ENCODE results near the gene ROCK2.
A peak's percentile ranks its signal among the peaks of the same experiment; 100 is the strongest.

Gene ROCK2

GRCh38 chr2:11304476-11304875, 40.0 kb downstream of the ROCK2 start:
- Histone ChIP-seq H3K27me3 (ENCODE audit: insufficient read depth, low read length) (no peaks in the 10 kb centered on the region), H3K4me3 (ENCODE audit: low read length) (no peak overlapping the region), H3K9ac (ENCODE audit: low read depth, low read length) (no peak overlapping the region), H3K4me1 (ENCODE audit: insufficient read depth, low read length) (no peaks in the 10 kb centered on the region), H3K36me3 (ENCODE audit: insufficient read depth, low read length) (no peaks in the 10 kb centered on the region), H3K9me3 (ENCODE audit: insufficient read depth, low read depth, low read length) (no peaks in the 10 kb centered on the region), H3K27ac (ENCODE audit: low read depth, low read length) (no peak overlapping the region)
- WGBS, result 90% methylated on average over 5 of the region's 5 CpGs

- H3K27me3 ChIP-seq (ENCODE audit: insufficient read depth, low read length), result no peaks in the 10 kb centered on the region
- no peaks in the 10 kb centered on the region for H3K9me3 ChIP-seq (ENCODE audit: insufficient read depth, low read depth, low read length)
- H3K4me3 ChIP-seq (ENCODE audit: low read length), result no peak overlapping the region
- no peak overlapping the region for H3K27ac ChIP-seq (ENCODE audit: low read depth, low read length)
- 88% methylated on average over 5 of the region's 5 CpGs for WGBS
- H3K36me3 ChIP-seq (ENCODE audit: insufficient read depth, low read length), result no peaks in the 10 kb centered on the region
- H3K9ac ChIP-seq (ENCODE audit: low read depth, low read length), result no peak overlapping the region
- no peaks in the 10 kb centered on the region for H3K4me1 ChIP-seq (ENCODE audit: insufficient read depth, low read length)
Measured at GRCh38 chr2:11303290-11304013, 41.0 kb downstream of the ROCK2 start.

GRCh38 chr2:11299439-11299838, 45.0 kb downstream of the ROCK2 start:
- Histone ChIP-seq H3K9me3 (ENCODE audit: insufficient read depth, low read depth, low read length) (no peaks in the 10 kb centered on the region), H3K4me3 (ENCODE audit: low read length) (no peak overlapping the region), H3K9ac (ENCODE audit: low read depth, low read length) (no peak overlapping the region), H3K36me3 (ENCODE audit: insufficient read depth, low read length) (no peaks in the 10 kb centered on the region), H3K27ac (ENCODE audit: low read depth, low read length) (no peak overlapping the region), H3K27me3 (ENCODE audit: insufficient read depth, low read length) (no peaks in the 10 kb centered on the region), H3K4me1 (ENCODE audit: insufficient read depth, low read length) (no peaks in the 10 kb centered on the region)
- WGBS, result 97% methylated on average over 5 of the region's 6 CpGs

DNA sequence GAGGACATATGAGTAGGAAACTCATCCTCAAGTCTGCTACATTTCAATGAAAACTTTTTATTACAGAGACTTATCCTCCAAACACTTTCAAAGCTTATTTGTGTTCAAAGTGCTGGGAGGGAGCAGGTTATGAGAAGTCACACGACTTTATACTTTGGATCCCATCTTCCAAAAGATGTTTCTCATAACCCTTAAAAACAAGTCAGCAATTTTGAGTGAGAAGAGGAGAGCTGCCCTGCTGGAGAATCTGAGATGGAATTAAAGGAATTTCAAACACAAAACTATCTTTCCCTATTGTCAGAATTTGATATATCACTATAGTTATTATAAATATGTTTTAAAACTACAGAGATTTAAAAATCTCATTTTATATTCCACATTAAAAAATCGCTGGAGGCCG, 45.8 kb downstream of the ROCK2 start:
- 49% methylated on average over 2 of the region's 3 CpGs for WGBS
- H3K4me1 ChIP-seq (ENCODE audit: insufficient read depth, low read length), result peaks cover under 1% of the 10 kb centered on the region; the same call in 1 of the 2 replicates
- no peak overlapping the region for H3K9ac ChIP-seq (ENCODE audit: low read depth, low read length)
- no peaks in the 10 kb centered on the region for H3K36me3 ChIP-seq (ENCODE audit: insufficient read depth, low read length)
- no peaks in the 10 kb centered on the region for H3K27me3 ChIP-seq (ENCODE audit: insufficient read depth, low read length)
- no peak overlapping the region for H3K4me3 ChIP-seq (ENCODE audit: low read length)
- H3K9me3 ChIP-seq (ENCODE audit: insufficient read depth, low read depth, low read length), result no peaks in the 10 kb centered on the region
- no peak overlapping the region for H3K27ac ChIP-seq (ENCODE audit: low read depth, low read length)

GRCh38 chr2:11296401-11296800, 48.0 kb downstream of the ROCK2 start:
- WGBS, result 100% methylated on average over 1 of the region's 2 CpGs
- peaks cover 15% of the 10 kb centered on the region for H3K4me1 ChIP-seq (ENCODE audit: insufficient read depth, low read length)
- H3K9ac ChIP-seq (ENCODE audit: low read depth, low read length), result no peak overlapping the region
- no peaks in the 10 kb centered on the region for H3K27me3 ChIP-seq (ENCODE audit: insufficient read depth, low read length)
- H3K27ac ChIP-seq (ENCODE audit: low read depth, low read length), result no peak overlapping the region
- H3K9me3 ChIP-seq (ENCODE audit: insufficient read depth, low read depth, low read length), result no peaks in the 10 kb centered on the region
- no peak overlapping the region for H3K4me3 ChIP-seq (ENCODE audit: low read length)
- H3K36me3 ChIP-seq (ENCODE audit: insufficient read depth, low read length), result no peaks in the 10 kb centered on the region

GRCh38 chr2:11292464-11293255, 51.8 kb downstream of the ROCK2 start:
- 61% methylated on average over 3 of the region's 3 CpGs for WGBS
- peaks cover 23% of the 10 kb centered on the region for H3K4me1 ChIP-seq (ENCODE audit: insufficient read depth, low read length)
- H3K27me3 ChIP-seq (ENCODE audit: insufficient read depth, low read length), result no peaks in the 10 kb centered on the region
- peak overlapping the region; percentile 22; the same call in 1 of the 2 replicates for H3K27ac ChIP-seq (ENCODE audit: low read depth, low read length)
- no peak overlapping the region for H3K4me3 ChIP-seq (ENCODE audit: low read length)
- H3K9me3 ChIP-seq (ENCODE audit: insufficient read depth, low read depth, low read length), result no peaks in the 10 kb centered on the region
- H3K9ac ChIP-seq (ENCODE audit: low read depth, low read length), result no peak overlapping the region
- no peaks in the 10 kb centered on the region for H3K36me3 ChIP-seq (ENCODE audit: insufficient read depth, low read length)

DNA sequence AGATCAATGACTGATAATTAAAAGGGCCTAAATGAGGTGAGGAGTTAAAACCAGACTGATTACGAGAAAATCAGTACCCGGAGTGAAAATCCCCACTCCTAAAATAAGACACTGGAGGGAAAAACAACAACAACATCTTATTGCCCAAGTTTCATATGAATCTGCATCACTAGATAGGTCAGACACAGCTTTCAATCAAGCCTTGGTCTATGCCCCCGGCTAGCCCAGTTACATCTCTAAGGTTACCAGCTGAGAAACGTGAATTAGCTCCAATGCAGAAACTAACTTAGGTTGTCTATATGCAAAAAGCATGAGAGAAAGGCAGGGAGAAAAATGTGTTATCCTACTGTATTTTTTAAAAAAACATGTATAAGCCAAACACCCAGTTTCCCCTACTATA, 53.7 kb downstream of the ROCK2 start:
- WGBS, result 84% methylated on average over 4 of the region's 4 CpGs
- Histone ChIP-seq H3K27me3 (ENCODE audit: insufficient read depth, low read length) (no peaks in the 10 kb centered on the region), H3K36me3 (ENCODE audit: insufficient read depth, low read length) (peaks cover 6% of the 10 kb centered on the region; the same call in 1 of the 2 replicates), H3K9me3 (ENCODE audit: insufficient read depth, low read depth, low read length) (no peaks in the 10 kb centered on the region), H3K9ac (ENCODE audit: low read depth, low read length) (no peak overlapping the region), H3K4me3 (ENCODE audit: low read length) (no peak overlapping the region), H3K27ac (ENCODE audit: low read depth, low read length) (no peak overlapping the region), H3K4me1 (ENCODE audit: insufficient read depth, low read length) (peaks cover 23% of the 10 kb centered on the region)

- Histone ChIP-seq H3K9ac (ENCODE audit: low read depth, low read length) (no peak overlapping the region), H3K27me3 (ENCODE audit: insufficient read depth, low read length) (no peaks in the 10 kb centered on the region), H3K9me3 (ENCODE audit: insufficient read depth, low read depth, low read length) (no peaks in the 10 kb centered on the region), H3K4me1 (ENCODE audit: insufficient read depth, low read length) (peaks cover 23% of the 10 kb centered on the region), H3K36me3 (ENCODE audit: insufficient read depth, low read length) (peaks cover 11% of the 10 kb centered on the region; the same call in 1 of the 2 replicates), H3K27ac (ENCODE audit: low read depth, low read length) (no peak overlapping the region), H3K4me3 (ENCODE audit: low read length) (no peak overlapping the region)
- WGBS, result 95% methylated on average over 3 of the region's 3 CpGs
Measured at GRCh38 chr2:11290211-11290610, 54.2 kb downstream of the ROCK2 start.

- peaks cover 21% of the 10 kb centered on the region for H3K4me1 ChIP-seq (ENCODE audit: insufficient read depth, low read length)
- no peak overlapping the region for H3K27ac ChIP-seq (ENCODE audit: low read depth, low read length)
- no peaks in the 10 kb centered on the region for H3K27me3 ChIP-seq (ENCODE audit: insufficient read depth, low read length)
- WGBS, result 76% methylated on average over 2 of the region's 3 CpGs
- peaks cover 8% of the 10 kb centered on the region; the same call in 1 of the 2 replicates for H3K9me3 ChIP-seq (ENCODE audit: insufficient read depth, low read depth, low read length)
- H3K9ac ChIP-seq (ENCODE audit: low read depth, low read length), result no peak overlapping the region
- no peak overlapping the region for H3K4me3 ChIP-seq (ENCODE audit: low read length)
- H3K36me3 ChIP-seq (ENCODE audit: insufficient read depth, low read length), result peaks cover 26% of the 10 kb centered on the region
Measured at GRCh38 chr2:11288431-11288830, 56.0 kb downstream of the ROCK2 start.

- Histone ChIP-seq H3K27me3 (ENCODE audit: insufficient read depth, low read length) (no peaks in the 10 kb centered on the region), H3K9ac (ENCODE audit: low read depth, low read length) (no peak overlapping the region), H3K36me3 (ENCODE audit: insufficient read depth, low read length) (peaks cover 26% of the 10 kb centered on the region), H3K4me1 (ENCODE audit: insufficient read depth, low read length) (peaks cover 8% of the 10 kb centered on the region; the same call in 1 of the 2 replicates), H3K9me3 (ENCODE audit: insufficient read depth, low read depth, low read length) (peaks cover 8% of the 10 kb centered on the region; the same call in 1 of the 2 replicates), H3K27ac (ENCODE audit: low read depth, low read length) (no peak overlapping the region), H3K4me3 (ENCODE audit: low read length) (no peak overlapping the region)
- 100% methylated on average over 1 of the region's 1 CpG for WGBS
Measured at GRCh38 chr2:11286749-11287148, 57.7 kb downstream of the ROCK2 start.

DNA sequence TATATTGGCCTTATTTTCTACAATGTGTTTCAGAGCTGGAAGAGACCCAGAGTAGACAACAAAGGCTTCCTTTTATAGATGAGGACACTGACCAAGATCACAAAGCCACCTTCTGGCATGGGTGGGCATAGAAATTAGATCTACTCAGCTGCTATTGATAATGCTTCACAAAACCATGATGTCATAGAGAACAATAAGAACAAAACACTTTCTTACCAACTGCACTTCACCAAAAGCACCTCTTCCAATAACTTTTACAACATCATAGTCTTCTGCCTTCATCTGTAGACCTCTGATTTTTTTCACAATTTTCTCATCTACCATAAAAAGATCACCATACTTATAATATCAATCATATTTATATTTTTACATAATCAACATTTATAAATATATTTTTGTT, 58.1 kb downstream of the ROCK2 start:
- H3K9ac ChIP-seq (ENCODE audit: low read depth, low read length), result no peak overlapping the region
- H3K27ac ChIP-seq (ENCODE audit: low read depth, low read length), result no peak overlapping the region
- H3K27me3 ChIP-seq (ENCODE audit: insufficient read depth, low read length), result no peaks in the 10 kb centered on the region
- peaks cover 8% of the 10 kb centered on the region; the same call in 1 of the 2 replicates for H3K9me3 ChIP-seq (ENCODE audit: insufficient read depth, low read depth, low read length)
- H3K36me3 ChIP-seq (ENCODE audit: insufficient read depth, low read length), result peaks cover 26% of the 10 kb centered on the region
- no peak overlapping the region for H3K4me3 ChIP-seq (ENCODE audit: low read length)
- peaks cover 8% of the 10 kb centered on the region; the same call in 1 of the 2 replicates for H3K4me1 ChIP-seq (ENCODE audit: insufficient read depth, low read length)
